ENCODE results near the gene CAPN9.

CAPN9 gene

DNA sequence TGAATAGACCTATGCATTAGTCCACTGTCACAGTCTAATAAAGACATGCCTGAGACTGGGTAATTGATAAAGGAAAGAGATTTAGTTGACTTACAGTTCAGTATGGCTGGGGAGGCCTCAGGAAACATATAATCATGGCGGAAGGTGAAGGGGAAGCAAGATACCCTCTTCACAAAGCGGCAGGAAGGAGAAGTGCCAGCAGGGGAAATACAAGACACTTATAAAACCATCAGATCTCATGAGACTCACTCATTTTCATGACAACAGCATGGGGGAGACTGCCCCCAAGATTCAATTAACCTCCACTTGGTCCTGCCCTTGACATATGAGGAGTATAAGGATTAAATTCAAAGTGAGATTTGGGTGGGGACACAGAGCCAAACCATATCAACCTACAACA, 59.4 kb downstream of the CAPN9 start:
- H3K9me2 ChIP-seq (ENCODE audit: low read depth, low read length): no peaks in the 10 kb centered on the region
- H3K36me3 ChIP-seq (ENCODE audit: insufficient read depth, low read length): no peaks in the 10 kb centered on the region
- no peaks in the 10 kb centered on the region for H3K4me1 ChIP-seq (ENCODE audit: insufficient read depth, low read length, severe bottlenecking)
- no peak overlapping the region for H3K27ac ChIP-seq (ENCODE audit: low read depth, low read length, poor library complexity, severe bottlenecking)
- H3K4me3 ChIP-seq (ENCODE audit: low read depth, low read length, poor library complexity, severe bottlenecking): no peak overlapping the region
- H4K20me1 ChIP-seq (ENCODE audit: insufficient read depth, low read length): no peaks in the 10 kb centered on the region
- H3K9ac ChIP-seq (ENCODE audit: low read length): no peak overlapping the region
- no peaks in the 10 kb centered on the region for H3F3A ChIP-seq (ENCODE audit: insufficient read depth, low read length)
- H3K9me3 ChIP-seq (ENCODE audit: low read length): no peaks in the 10 kb centered on the region
- H3K79me2 ChIP-seq (ENCODE audit: insufficient read depth, low read length): no peaks in the 10 kb centered on the region
- TF ChIP-seq, protein P1, sequence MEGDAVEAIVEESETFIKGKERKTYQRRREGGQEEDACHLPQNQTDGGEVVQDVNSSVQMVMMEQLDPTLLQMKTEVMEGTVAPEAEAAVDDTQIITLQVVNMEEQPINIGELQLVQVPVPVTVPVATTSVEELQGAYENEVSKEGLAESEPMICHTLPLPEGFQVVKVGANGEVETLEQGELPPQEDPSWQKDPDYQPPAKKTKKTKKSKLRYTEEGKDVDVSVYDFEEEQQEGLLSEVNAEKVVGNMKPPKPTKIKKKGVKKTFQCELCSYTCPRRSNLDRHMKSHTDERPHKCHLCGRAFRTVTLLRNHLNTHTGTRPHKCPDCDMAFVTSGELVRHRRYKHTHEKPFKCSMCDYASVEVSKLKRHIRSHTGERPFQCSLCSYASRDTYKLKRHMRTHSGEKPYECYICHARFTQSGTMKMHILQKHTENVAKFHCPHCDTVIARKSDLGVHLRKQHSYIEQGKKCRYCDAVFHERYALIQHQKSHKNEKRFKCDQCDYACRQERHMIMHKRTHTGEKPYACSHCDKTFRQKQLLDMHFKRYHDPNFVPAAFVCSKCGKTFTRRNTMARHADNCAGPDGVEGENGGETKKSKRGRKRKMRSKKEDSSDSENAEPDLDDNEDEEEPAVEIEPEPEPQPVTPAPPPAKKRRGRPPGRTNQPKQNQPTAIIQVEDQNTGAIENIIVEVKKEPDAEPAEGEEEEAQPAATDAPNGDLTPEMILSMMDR (IDR thresholded peaks at IDR 0.05; ENCODE audit: low read length): no peak
- no peak for TF ChIP-seq EZH2 (IDR thresholded peaks at IDR 0.05; ENCODE audit: borderline replicate concordance, low read length)
- H3K4me2 ChIP-seq (ENCODE audit: low read length): no peak overlapping the region
- H2AFZ ChIP-seq (ENCODE audit: low read length): no peak overlapping the region
- H3K27me3 ChIP-seq (ENCODE audit: insufficient read depth, low read length): no peaks in the 10 kb centered on the region; the same call in 1 of the 2 replicates

DNA sequence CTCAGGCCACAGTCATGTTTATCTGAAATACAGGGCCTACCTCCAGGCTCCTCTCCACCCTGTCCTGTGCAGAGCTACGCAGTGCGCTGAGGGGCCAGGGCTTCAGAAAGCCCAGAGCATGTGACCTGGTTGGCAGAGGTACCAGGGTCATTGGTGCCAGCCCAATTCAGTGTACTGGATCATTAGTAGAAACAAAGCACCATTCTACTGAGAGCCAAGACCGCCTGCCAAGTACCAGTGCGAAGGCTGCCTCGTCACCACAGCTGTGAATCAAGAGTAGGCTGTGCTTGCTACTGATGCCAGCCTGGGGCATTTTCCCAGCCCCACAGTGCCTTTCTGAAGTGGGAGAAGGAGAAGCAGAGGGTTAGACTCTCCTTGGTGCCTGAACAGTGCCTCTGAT, 59.8 kb downstream of the CAPN9 start:
- Histone ChIP-seq H2AFZ (ENCODE audit: low read length) (no peak overlapping the region), H3K4me3 (ENCODE audit: low read depth, low read length, poor library complexity, severe bottlenecking) (no peak overlapping the region), H4K20me1 (ENCODE audit: insufficient read depth, low read length) (no peaks in the 10 kb centered on the region), H3K27ac (ENCODE audit: low read depth, low read length, poor library complexity, severe bottlenecking) (no peak overlapping the region), H3F3A (ENCODE audit: insufficient read depth, low read length) (no peaks in the 10 kb centered on the region), H3K4me1 (ENCODE audit: insufficient read depth, low read length, severe bottlenecking) (no peaks in the 10 kb centered on the region), H3K36me3 (ENCODE audit: insufficient read depth, low read length) (no peaks in the 10 kb centered on the region), H3K4me2 (ENCODE audit: low read length) (no peak overlapping the region), H3K79me2 (ENCODE audit: insufficient read depth, low read length) (no peaks in the 10 kb centered on the region), H3K27me3 (ENCODE audit: insufficient read depth, low read length) (no peaks in the 10 kb centered on the region; the same call in 1 of the 2 replicates), H3K9me3 (ENCODE audit: low read length) (no peaks in the 10 kb centered on the region), H3K9ac (ENCODE audit: low read length) (no peak overlapping the region), H3K9me2 (ENCODE audit: low read depth, low read length) (no peaks in the 10 kb centered on the region)
- TF ChIP-seq EZH2 (IDR thresholded peaks at IDR 0.05; ENCODE audit: borderline replicate concordance, low read length): no peak
- TF ChIP-seq, protein P1 (IDR thresholded peaks at IDR 0.05; ENCODE audit: low read length): no peak

GRCh38 chr1:230807561-230808280, 60.5 kb downstream of the CAPN9 start:
- Histone ChIP-seq H3F3A (ENCODE audit: insufficient read depth, low read length) (no peaks in the 10 kb centered on the region), H3K9ac (ENCODE audit: low read length) (no peak overlapping the region), H3K9me3 (ENCODE audit: low read length) (0 out of 2 replicates have a peak, but pooled peaks cover 5% of the 10 kb centered on the region), H3K4me3 (ENCODE audit: low read depth, low read length, poor library complexity, severe bottlenecking) (no peak overlapping the region), H3K4me2 (ENCODE audit: low read length) (no peak overlapping the region), H4K20me1 (ENCODE audit: insufficient read depth, low read length) (no peaks in the 10 kb centered on the region), H3K27me3 (ENCODE audit: insufficient read depth, low read length) (no peaks in the 10 kb centered on the region; the same call in 1 of the 2 replicates), H2AFZ (ENCODE audit: low read length) (no peak overlapping the region), H3K27ac (ENCODE audit: low read depth, low read length, poor library complexity, severe bottlenecking) (no peak overlapping the region), H3K79me2 (ENCODE audit: insufficient read depth, low read length) (no peaks in the 10 kb centered on the region), H3K36me3 (ENCODE audit: insufficient read depth, low read length) (no peaks in the 10 kb centered on the region), H3K9me2 (ENCODE audit: low read depth, low read length) (no peaks in the 10 kb centered on the region), H3K4me1 (ENCODE audit: insufficient read depth, low read length, severe bottlenecking) (no peaks in the 10 kb centered on the region)
- TF ChIP-seq, protein P1 (IDR thresholded peaks at IDR 0.05; ENCODE audit: low read length): no peak
- TF ChIP-seq EZH2 (IDR thresholded peaks at IDR 0.05; ENCODE audit: borderline replicate concordance, low read length): no peak

Data from OCI-LY1 (cell line).